Measurements from ENCODE around the gene TAS1R1.

Gene TAS1R1

DNA sequence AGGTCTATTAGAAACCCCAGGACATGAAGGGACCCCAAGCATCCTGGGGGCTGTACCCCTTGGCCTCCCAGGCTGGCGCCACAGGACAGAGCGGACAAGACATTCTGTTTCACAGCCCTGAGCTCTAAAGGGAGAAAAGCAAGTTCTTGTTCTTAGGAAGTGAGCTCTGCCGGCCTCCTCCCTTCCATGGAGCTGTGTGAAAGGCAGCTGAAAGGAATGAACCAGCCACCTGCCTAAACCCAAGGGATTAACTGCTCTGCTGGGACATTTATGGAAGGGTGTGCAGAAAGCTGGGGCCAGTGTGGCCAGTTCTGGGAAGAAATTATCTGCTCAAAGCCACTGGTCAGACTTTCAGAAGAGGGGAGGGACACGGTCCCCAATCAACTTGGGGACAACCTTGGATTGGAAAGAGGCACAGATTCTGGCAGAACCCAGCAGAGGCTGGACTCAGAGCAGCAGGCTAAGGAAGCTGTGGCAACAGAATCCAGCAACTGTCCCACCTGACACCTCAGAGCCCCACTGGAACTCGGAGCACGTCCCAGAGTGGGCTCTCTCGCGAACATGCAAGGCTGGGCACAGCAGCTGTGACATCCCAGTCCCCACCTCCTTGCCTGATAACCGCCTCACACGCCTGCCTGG lies 45.4 kb downstream of the TAS1R1 start:
- Histone ChIP-seq H3K9ac (peak overlapping the region; percentile 77 to 90 (median 87)), H3K27me3 (no peaks in the 10 kb centered on the region; a peak in 1 of 22 replicates), H4K20me1 (peaks cover 50 to 69% (median 66%) of the 10 kb centered on the region in 11 experiments; a peak in 21 of 22 replicates), H3K4me3 (peak overlapping the region; percentile 70 to 89 (median 79)), H3K36me3 (peaks cover 29 to 40% (median 38%) of the 10 kb centered on the region in 11 experiments), H3K27ac (peak overlapping the region; percentile 44 to 91 (median 85); a peak in 21 of 22 replicates), H3K4me2 (peak overlapping the region; percentile 91 to 100 (median 99)), H3K4me1 (peaks cover 42 to 79% (median 64%) of the 10 kb centered on the region in 10 experiments), H3K9me3 (replicated peaks in 1 of 11) (no peaks in the 10 kb centered on the region)
- TF ChIP-seq Cebpa-rat (IDR thresholded peaks at IDR 0.05) = no peak

DNA sequence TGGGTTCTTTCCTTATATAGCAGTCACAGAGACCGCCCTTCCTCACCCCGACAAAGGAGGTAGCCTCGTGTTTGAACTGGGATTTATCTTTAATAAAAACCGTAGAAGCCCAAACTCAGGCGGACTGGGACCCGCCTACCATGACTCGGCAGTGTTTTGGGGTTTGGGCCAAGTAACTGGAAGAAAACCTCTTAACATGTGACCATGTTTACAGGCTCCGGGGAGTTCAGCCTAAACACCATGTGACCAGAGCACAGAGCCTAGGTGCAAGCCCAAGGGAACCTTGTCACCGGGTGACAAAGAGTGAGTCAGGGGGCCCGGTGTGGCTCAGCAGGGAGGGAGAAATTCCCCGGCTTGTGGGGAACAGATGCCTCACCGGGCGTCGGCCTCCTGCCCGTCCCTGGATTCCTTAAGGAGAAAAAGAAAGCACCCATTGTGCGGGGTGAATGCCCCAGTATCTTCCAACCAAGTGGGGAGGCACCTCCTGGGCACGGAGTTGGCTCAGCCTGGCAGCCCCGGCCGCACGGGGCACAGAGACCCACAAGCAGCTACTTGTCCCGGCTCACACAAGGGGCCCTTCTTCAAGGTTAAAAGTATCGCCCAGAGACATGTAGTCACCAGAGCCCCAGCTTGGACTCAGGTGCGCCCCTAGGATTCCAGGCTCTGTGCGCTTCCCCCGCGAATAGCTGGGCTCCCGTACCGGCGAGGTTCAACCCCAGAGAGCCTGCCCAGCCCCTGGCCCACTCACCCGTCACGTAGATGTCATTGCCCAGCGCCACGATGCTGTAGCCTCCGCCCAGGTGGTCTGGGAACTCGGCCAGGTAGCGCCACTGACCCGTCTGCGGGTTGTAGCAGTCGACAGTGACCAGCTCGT lies 46.2 kb downstream of the TAS1R1 start:
- Histone ChIP-seq H4K20me1 (peaks cover 42 to 62% (median 58%) of the 10 kb centered on the region in 11 experiments; a peak in 21 of 22 replicates), H3K27ac (peak overlapping the region; percentile 44 to 91 (median 85); a peak in 21 of 22 replicates), H3K4me2 (peak overlapping the region; percentile 91 to 100 (median 99)), H3K36me3 (peaks cover 21 to 33% (median 31%) of the 10 kb centered on the region in 11 experiments), H3K9ac (peak overlapping the region; percentile 77 to 90 (median 87)), H3K4me3 (peak overlapping the region; percentile 70 to 89 (median 79)), H3K9me3 (replicated peaks in 1 of 11) (no peaks in the 10 kb centered on the region), H3K4me1 (peaks cover 42 to 78% (median 66%) of the 10 kb centered on the region in 10 experiments), H3K27me3 (no peaks in the 10 kb centered on the region; a peak in 1 of 22 replicates)
- TF ChIP-seq Cebpa-rat (IDR thresholded peaks at IDR 0.05) = no peak

- peaks cover 13 to 25% (median 23%) of the 10 kb centered on the region in 11 experiments for H3K36me3 ChIP-seq
- TF ChIP-seq Cebpa-rat (IDR thresholded peaks at IDR 0.05) = no peak
- peak overlapping the region; percentile 70 to 89 (median 79) for H3K4me3 ChIP-seq
- H3K27ac ChIP-seq = peak overlapping the region; percentile 44 to 91 (median 85); a peak in 21 of 22 replicates
- H3K9me3 ChIP-seq (replicated peaks in 1 of 11) = no peaks in the 10 kb centered on the region
- H3K4me2 ChIP-seq = peak overlapping the region; percentile 91 to 100 (median 99)
- peak overlapping the region; percentile 77 to 90 (median 87) for H3K9ac ChIP-seq
- H4K20me1 ChIP-seq = peaks cover 34 to 54% (median 50%) of the 10 kb centered on the region in 11 experiments; a peak in 21 of 22 replicates
- peaks cover 42 to 72% (median 66%) of the 10 kb centered on the region in 10 experiments for H3K4me1 ChIP-seq
- H3K27me3 ChIP-seq = no peaks in the 10 kb centered on the region; a peak in 1 of 22 replicates
Observed at GRCh38 chr1:6601923-6602668, 47.0 kb downstream of the TAS1R1 start.

DNA sequence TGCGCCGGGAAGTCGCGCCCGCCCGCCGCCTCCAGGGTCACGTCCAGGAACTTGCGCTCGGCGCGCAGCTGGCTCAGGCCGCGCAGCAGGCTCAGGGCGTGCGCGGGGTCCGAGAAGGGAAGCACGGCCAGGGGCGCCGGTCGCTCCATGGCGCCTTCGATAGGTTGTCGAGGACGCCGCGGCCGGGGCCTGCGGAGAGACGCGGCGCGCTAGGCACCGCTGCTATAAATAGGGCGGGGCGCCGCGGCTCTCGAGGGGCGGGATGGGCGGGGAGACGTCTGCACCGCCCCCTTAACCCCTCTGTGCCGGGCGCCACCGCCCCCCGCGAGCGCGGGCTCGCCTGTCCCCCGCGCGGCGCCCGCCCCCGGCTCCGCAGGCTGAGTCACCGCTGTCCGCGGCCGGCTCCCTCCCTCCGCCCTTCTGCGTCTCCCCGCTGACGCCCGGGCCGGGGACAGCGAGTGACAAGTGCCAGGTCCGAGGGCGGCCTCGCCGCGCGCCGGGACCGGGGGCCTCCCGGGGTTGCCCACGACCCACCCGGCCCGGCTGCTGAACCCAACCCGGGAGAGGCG lies 47.6 kb downstream of the TAS1R1 start, which contains the start of gene KLHL21:
KLHL21 (minus strand) TSS at position 201 of the 569 bp plus-strand sequence; CDS start at position 149, 52 bp downstream.
- Histone ChIP-seq H3K9ac (peak within 1 kb of the TSS; percentile 77 to 90 (median 87)), H3K9me3 (replicated peaks in 1 of 11) (no peaks in the 10 kb centered on the region), H3K27ac (peak within 1 kb of the TSS; percentile 74 to 91 (median 86)), H3K36me3 (peaks cover 7 to 18% (median 16%) of the 10 kb centered on the region in 11 experiments), H3K27me3 (no peaks in the 10 kb centered on the region; a peak in 1 of 22 replicates), H3K4me1 (peaks cover 42 to 67% (median 62%) of the 10 kb centered on the region in 10 experiments), H4K20me1 (peaks cover 28 to 47% (median 44%) of the 10 kb centered on the region in 11 experiments; a peak in 21 of 22 replicates), H3K4me3 (peak within 1 kb of the TSS; percentile 70 to 89 (median 79)), H3K4me2 (peak within 1 kb of the TSS; percentile 91 to 100 (median 99))
- no peak for TF ChIP-seq Cebpa-rat (IDR thresholded peaks at IDR 0.05)

DNA sequence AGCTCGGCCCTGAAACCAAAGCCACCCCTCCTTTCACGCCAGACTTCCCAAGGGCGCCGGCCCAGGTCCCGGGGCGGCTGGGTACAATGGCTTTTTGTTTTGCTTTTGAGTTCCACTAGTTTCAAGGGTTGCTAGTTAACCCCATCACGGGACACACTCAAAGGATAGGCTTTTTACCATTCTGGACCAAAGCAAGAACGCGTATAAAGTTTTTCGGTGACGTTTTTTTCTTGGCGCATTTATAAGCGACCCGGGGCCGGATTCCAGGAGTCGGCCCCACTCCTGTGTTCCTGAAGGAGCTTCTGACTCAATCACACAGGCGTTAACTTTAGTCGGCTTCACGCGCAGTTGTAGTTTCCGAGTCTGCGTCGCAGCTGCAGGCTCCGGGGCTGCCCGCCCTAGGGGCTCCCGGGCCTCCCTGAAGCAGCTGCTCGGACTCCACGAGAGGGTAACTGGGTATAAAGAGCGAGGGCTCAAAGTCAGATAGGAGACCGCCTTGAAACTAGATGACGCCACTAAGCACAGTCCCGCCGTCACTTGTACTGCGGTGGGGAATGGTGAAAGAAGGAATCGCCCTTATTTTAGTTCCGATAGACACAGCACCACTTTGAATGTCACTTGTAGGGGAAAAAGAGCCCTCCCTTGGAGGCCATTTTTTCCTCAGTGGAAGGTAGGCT lies 48.3 kb downstream of the TAS1R1 start:
- H3K4me1 ChIP-seq = peaks cover 38 to 64% (median 57%) of the 10 kb centered on the region in 10 experiments
- H3K4me2 ChIP-seq = peak overlapping the region; percentile 80 to 100 (median 99)
- peak overlapping the region; percentile 70 to 89 (median 79) for H3K4me3 ChIP-seq
- peak overlapping the region; percentile 74 to 91 (median 86) for H3K27ac ChIP-seq
- H3K27me3 ChIP-seq = no peaks in the 10 kb centered on the region; a peak in 1 of 22 replicates
- no peak for TF ChIP-seq Cebpa-rat (IDR thresholded peaks at IDR 0.05)
- peaks cover 21 to 41% (median 37%) of the 10 kb centered on the region in 11 experiments; a peak in 20 of 22 replicates for H4K20me1 ChIP-seq
- H3K9me3 ChIP-seq (replicated peaks in 1 of 11) = no peaks in the 10 kb centered on the region
- peaks cover under 1 to 12% (median 10%) of the 10 kb centered on the region in 11 experiments; a peak in 20 of 22 replicates for H3K36me3 ChIP-seq
- H3K9ac ChIP-seq = peak overlapping the region; percentile 77 to 90 (median 87)

- Histone ChIP-seq H3K4me2 (peak overlapping the region; percentile 80 to 100 (median 99)), H3K36me3 (peaks cover 0 to 5% (median 3%) of the 10 kb centered on the region in 11 experiments; a peak in 15 of 22 replicates), H4K20me1 (peaks cover 18 to 34% (median 32%) of the 10 kb centered on the region in 11 experiments; a peak in 20 of 22 replicates), H3K4me3 (peak overlapping the region; percentile 70 to 89 (median 79); a peak in 18 of 20 replicates), H3K27ac (peak overlapping the region; percentile 74 to 91 (median 86); a peak in 21 of 22 replicates), H3K9ac (peak overlapping the region; percentile 77 to 90 (median 87)), H3K27me3 (no peaks in the 10 kb centered on the region; a peak in 1 of 22 replicates), H3K9me3 (replicated peaks in 1 of 11) (no peaks in the 10 kb centered on the region), H3K4me1 (peaks cover 31 to 57% (median 50%) of the 10 kb centered on the region in 10 experiments)
- no peak for TF ChIP-seq Cebpa-rat (IDR thresholded peaks at IDR 0.05)
Observed at GRCh38 chr1:6603915-6604558, 48.9 kb downstream of the TAS1R1 start.
